ENCODE measurements around the gene P3H3. TPM values are rescaled to one million over a fixed set of nuclear protein-coding genes. Genes with fewer than 3 reads are reported as not detected.
A peak's percentile ranks its signal among the peaks of the same experiment; 100 is the strongest.

Gene P3H3
- total RNA-seq, 5 donors from 2014 or later (not counting 1 experiment from before 2014, with no cell fraction given) = 4.7 to 9.8 (median 8.0) TPM

DNA sequence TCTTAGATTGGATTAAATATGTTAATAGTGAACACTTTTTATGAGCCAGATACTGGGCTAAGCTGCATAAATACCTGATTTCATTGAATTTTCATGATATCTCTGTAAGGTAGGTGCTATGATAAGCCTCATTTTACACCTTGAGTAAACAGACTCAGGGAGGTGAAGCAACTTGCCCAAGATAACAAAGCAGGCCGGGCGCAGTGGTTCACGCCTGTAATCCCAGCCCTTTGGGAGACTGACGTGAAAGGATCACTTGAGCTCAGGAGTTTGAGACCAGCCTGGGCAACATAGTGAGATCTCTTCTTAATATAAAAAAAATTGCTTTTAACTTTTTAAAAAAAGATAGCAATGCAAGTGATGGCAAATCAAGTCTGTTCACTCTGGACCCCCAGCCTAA lies 13.9 kb downstream of the P3H3 start:
- no peak overlapping the region for H3K4me3 ChIP-seq (ENCODE audit: control insufficient read depth in 1 of 2, extremely low read depth in 1 of 2, low read length in 1 of 2)
- WGBS (ENCODE audit: insufficient coverage) = no CpG with 5 or more reads among the region's 4 CpGs
- H3K27ac ChIP-seq (ENCODE audit: low read length) = no peak overlapping the region
- Mint-ChIP-seq H3K4me1 (no peaks in the 10 kb centered on the region), H3K27ac (no peak overlapping the region), H3K4me3 (no peak overlapping the region), H3K36me3 (no peaks in the 10 kb centered on the region), H3K9me3 (no peaks in the 10 kb centered on the region), H3K27me3 (no peaks in the 10 kb centered on the region)
- peaks cover 0 to 4% of the 10 kb centered on the region in 2 experiments for H3K27me3 ChIP-seq (replicated peaks in 1 of 2; ENCODE audit: control insufficient read depth in 2 of 2, extremely low read depth in 1 of 2, insufficient read depth in 2 of 2, low read length in 1 of 2)
- no peaks in the 10 kb centered on the region for H3K36me3 ChIP-seq (ENCODE audit: control insufficient read depth in 2 of 2, extremely low read depth in 1 of 2, insufficient read depth in 1 of 2, low read length in 1 of 2)
- H3K9me3 ChIP-seq = no peaks in the 10 kb centered on the region
- ATAC-seq (replicated peaks in 1 of 4) = no peak
- DNase-seq = no peak
- CTCF ChIA-PET = interaction anchor here (0.7 to 1.0 kb wide), 2 partner anchors 89 to 239 kb away, joined by 3 read pairs; partner anchors contain the start of gene MLF2 (in 1 of the 2)
- H3K4me1 ChIP-seq (ENCODE audit: control insufficient read depth in 1 of 2, extremely low read depth in 1 of 2, insufficient read depth in 2 of 2, low read length in 2 of 2) = no peaks in the 10 kb centered on the region
- POLR2A ChIA-PET = no interaction called here

DNA sequence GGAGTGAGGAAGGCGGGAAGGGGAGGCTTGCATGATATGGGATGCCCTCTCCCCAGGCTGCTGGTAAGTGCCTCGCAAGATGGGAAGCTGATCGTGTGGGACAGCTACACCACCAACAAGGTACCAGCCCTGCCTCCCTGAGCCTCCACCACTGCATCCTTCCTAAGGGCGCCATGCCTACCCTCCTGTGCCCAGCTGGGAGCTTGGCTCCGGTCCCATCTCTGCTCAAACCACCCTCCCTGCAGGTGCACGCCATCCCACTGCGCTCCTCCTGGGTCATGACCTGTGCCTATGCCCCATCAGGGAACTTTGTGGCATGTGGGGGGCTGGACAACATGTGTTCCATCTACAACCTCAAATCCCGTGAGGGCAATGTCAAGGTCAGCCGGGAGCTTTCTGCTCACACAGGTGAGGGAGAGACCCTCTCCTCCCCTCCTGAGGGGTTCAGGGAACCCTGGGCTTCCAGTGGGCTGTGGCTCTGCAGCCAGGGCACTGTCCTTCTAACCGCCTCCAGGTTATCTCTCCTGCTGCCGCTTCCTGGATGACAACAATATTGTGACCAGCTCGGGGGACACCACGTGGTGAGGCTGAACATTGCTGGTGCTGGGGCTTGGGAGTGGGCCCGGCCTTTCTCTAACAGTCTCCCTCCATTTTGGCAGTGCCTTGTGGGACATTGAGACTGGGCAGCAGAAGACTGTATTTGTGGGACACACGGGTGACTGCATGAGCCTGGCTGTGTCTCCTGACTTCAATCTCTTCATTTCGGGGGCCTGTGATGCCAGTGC lies 15.1 kb downstream of the P3H3 start:
- no peaks in the 10 kb centered on the region for H3K27me3 Mint-ChIP-seq
- 90% methylated on average over 13 of the region's 16 CpGs for WGBS (ENCODE audit: insufficient coverage)
- no peaks in the 10 kb centered on the region for H3K9me3 Mint-ChIP-seq
- Histone ChIP-seq H3K27ac (ENCODE audit: low read length) (no peak overlapping the region), H3K4me1 (ENCODE audit: control insufficient read depth in 1 of 2, extremely low read depth in 1 of 2, insufficient read depth in 2 of 2, low read length in 2 of 2) (no peaks in the 10 kb centered on the region), H3K27me3 (replicated peaks in 1 of 2; ENCODE audit: control insufficient read depth in 2 of 2, extremely low read depth in 1 of 2, insufficient read depth in 2 of 2, low read length in 1 of 2) (peaks cover 0 to 4% of the 10 kb centered on the region in 2 experiments), H3K9me3 (no peaks in the 10 kb centered on the region), H3K36me3 (ENCODE audit: control insufficient read depth in 2 of 2, extremely low read depth in 1 of 2, insufficient read depth in 1 of 2, low read length in 1 of 2) (no peaks in the 10 kb centered on the region), H3K4me3 (ENCODE audit: control insufficient read depth in 1 of 2, extremely low read depth in 1 of 2, low read length in 1 of 2) (no peak overlapping the region)
- ChIA-PET CTCF (interaction anchor here in 1 of 2 donors (0.6 kb wide), 1 partner anchor 1395 kb away, joined by 3 read pairs; no protein-coding TSS in a partner anchor), POLR2A (interaction anchor here in 1 of 2 donors (0.6 kb wide), 2 partner anchors 10 to 228 kb away, joined by 3 read pairs; no protein-coding TSS in a partner anchor)
- no peak for DNase-seq
- H3K4me1 Mint-ChIP-seq = no peaks in the 10 kb centered on the region
- no peaks in the 10 kb centered on the region for H3K36me3 Mint-ChIP-seq
- no peak for ATAC-seq (replicated peaks in 1 of 4)
- H3K27ac Mint-ChIP-seq = no peak overlapping the region
- H3K4me3 Mint-ChIP-seq = no peak overlapping the region

DNA sequence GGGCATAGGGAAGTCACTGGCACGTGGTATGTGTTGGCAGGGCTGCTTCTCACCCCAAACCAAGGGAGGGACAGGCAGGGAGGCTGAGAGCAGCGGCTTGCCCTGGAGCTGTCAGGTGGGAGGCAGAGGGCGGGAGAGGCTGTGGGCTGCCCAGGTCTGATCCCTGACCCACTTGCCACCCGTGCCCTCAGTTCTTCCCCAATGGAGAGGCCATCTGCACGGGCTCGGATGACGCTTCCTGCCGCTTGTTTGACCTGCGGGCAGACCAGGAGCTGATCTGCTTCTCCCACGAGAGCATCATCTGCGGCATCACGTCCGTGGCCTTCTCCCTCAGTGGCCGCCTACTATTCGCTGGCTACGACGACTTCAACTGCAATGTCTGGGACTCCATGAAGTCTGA lies 17.2 kb downstream of the P3H3 start:
- H3K4me1 Mint-ChIP-seq = peaks cover 0 to 7% (median 4%) of the 10 kb centered on the region in 3 donors
- no peak overlapping the region for H3K27ac ChIP-seq (ENCODE audit: low read length)
- DNase-seq (no peak), ATAC-seq (replicated peaks in 1 of 4) (no peak)
- no peaks in the 10 kb centered on the region for H3K27me3 Mint-ChIP-seq
- ChIA-PET POLR2A (no interaction called here), CTCF (no interaction called here)
- no peaks in the 10 kb centered on the region for H3K36me3 Mint-ChIP-seq
- H3K9me3 Mint-ChIP-seq = no peaks in the 10 kb centered on the region
- no peak overlapping the region for H3K4me3 Mint-ChIP-seq
- no peak overlapping the region for H3K4me3 ChIP-seq (ENCODE audit: control insufficient read depth in 1 of 2, extremely low read depth in 1 of 2, low read length in 1 of 2)
- H3K36me3 ChIP-seq (ENCODE audit: control insufficient read depth in 2 of 2, extremely low read depth in 1 of 2, insufficient read depth in 1 of 2, low read length in 1 of 2) = no peaks in the 10 kb centered on the region
- no peaks in the 10 kb centered on the region for H3K4me1 ChIP-seq (ENCODE audit: control insufficient read depth in 1 of 2, extremely low read depth in 1 of 2, insufficient read depth in 2 of 2, low read length in 2 of 2)
- no peak overlapping the region for H3K27ac Mint-ChIP-seq
- peaks cover 0 to 4% of the 10 kb centered on the region in 2 experiments for H3K27me3 ChIP-seq (replicated peaks in 1 of 2; ENCODE audit: control insufficient read depth in 2 of 2, extremely low read depth in 1 of 2, insufficient read depth in 2 of 2, low read length in 1 of 2)
- WGBS (ENCODE audit: insufficient coverage) = 94% methylated on average over 17 of the region's 17 CpGs
- no peaks in the 10 kb centered on the region for H3K9me3 ChIP-seq

DNA sequence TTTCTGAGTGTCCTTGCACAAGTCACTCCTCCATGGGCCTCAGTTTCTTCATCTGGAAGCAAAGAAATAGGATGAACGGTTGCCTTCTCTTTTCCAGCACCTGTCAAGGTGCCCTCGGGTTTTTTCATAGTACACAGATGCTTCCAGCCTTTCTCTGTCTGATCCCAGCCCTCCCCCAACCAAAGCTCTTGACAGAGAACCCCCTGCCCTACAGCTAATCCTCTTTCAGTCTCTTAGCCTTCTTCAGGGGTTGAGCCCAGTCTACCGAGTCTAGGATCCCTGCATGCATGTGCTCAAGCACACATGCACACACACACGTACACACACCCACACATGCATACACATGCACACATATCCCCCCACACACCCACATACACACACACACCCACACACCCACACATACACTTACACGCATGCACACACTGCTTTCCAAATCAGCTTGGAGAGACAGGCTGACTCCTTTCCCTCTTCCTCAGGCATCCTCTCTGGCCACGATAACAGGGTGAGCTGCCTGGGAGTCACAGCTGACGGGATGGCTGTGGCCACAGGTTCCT lies 18.2 kb downstream of the P3H3 start:
- no peaks in the 10 kb centered on the region for H3K9me3 Mint-ChIP-seq
- POLR2A ChIA-PET = no interaction called here
- peak overlapping the region in 1 of 2 donors; percentile 6 for H3K27ac Mint-ChIP-seq
- Histone ChIP-seq H3K27ac (ENCODE audit: low read length) (no peak overlapping the region), H3K4me3 (ENCODE audit: control insufficient read depth in 1 of 2, extremely low read depth in 1 of 2, low read length in 1 of 2) (no peak overlapping the region), H3K27me3 (replicated peaks in 1 of 2; ENCODE audit: control insufficient read depth in 2 of 2, extremely low read depth in 1 of 2, insufficient read depth in 2 of 2, low read length in 1 of 2) (no peaks in the 10 kb centered on the region), H3K36me3 (ENCODE audit: control insufficient read depth in 2 of 2, extremely low read depth in 1 of 2, insufficient read depth in 1 of 2, low read length in 1 of 2) (no peaks in the 10 kb centered on the region), H3K4me1 (ENCODE audit: control insufficient read depth in 1 of 2, extremely low read depth in 1 of 2, insufficient read depth in 2 of 2, low read length in 2 of 2) (peaks cover 4 to 8% of the 10 kb centered on the region in 2 experiments), H3K9me3 (no peaks in the 10 kb centered on the region)
- ATAC-seq (replicated peaks in 1 of 4) = no peak
- peaks cover 3 to 13% (median 8%) of the 10 kb centered on the region in 3 donors for H3K4me1 Mint-ChIP-seq
- CTCF ChIA-PET = no interaction called here
- no peak for DNase-seq
- H3K27me3 Mint-ChIP-seq = no peaks in the 10 kb centered on the region
- WGBS (ENCODE audit: insufficient coverage) = 92% methylated on average over 5 of the region's 7 CpGs
- no peak overlapping the region for H3K4me3 Mint-ChIP-seq
- no peaks in the 10 kb centered on the region for H3K36me3 Mint-ChIP-seq

DNA sequence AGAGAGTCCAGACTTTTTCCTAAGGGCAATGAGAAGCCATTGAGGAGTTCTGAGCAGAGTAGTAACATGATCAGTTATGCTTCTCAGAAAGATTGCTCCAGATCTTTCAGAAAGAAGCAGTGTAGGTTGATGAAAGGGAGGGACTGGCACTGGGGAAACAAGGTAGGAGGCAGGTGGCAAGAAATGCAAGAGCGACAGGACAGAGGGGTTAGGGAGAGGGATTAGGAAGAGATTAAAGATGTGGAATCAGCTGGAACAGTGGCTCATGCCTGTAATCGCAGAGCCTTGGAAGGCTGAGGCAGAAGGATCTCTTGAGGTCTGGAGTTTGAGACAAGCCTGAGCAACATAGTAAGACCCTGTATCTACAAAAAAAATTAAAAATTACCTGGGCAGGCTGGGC lies 19.5 kb downstream of the P3H3 start:
- Histone ChIP-seq H3K36me3 (ENCODE audit: control insufficient read depth in 2 of 2, extremely low read depth in 1 of 2, insufficient read depth in 1 of 2, low read length in 1 of 2) (no peaks in the 10 kb centered on the region), H3K9me3 (no peaks in the 10 kb centered on the region), H3K27me3 (replicated peaks in 1 of 2; ENCODE audit: control insufficient read depth in 2 of 2, extremely low read depth in 1 of 2, insufficient read depth in 2 of 2, low read length in 1 of 2) (no peaks in the 10 kb centered on the region), H3K4me3 (ENCODE audit: control insufficient read depth in 1 of 2, extremely low read depth in 1 of 2, low read length in 1 of 2) (no peak overlapping the region), H3K4me1 (ENCODE audit: control insufficient read depth in 1 of 2, extremely low read depth in 1 of 2, insufficient read depth in 2 of 2, low read length in 2 of 2) (peaks cover 6 to 15% of the 10 kb centered on the region in 2 experiments), H3K27ac (ENCODE audit: low read length) (no peak overlapping the region)
- ChIA-PET POLR2A (interaction anchor here in 1 of 2 donors (1.2 kb wide), 1 partner anchor 294 kb away, joined by 3 read pairs; no protein-coding TSS in a partner anchor), CTCF (interaction anchor here in 1 of 2 donors (0.5 kb wide), 1 partner anchor 542 kb away, joined by 3 read pairs; no protein-coding TSS in a partner anchor)
- Mint-ChIP-seq H3K9me3 (no peaks in the 10 kb centered on the region), H3K27ac (no peak overlapping the region), H3K27me3 (no peaks in the 10 kb centered on the region), H3K4me1 (peaks cover 5 to 17% (median 10%) of the 10 kb centered on the region in 3 donors), H3K4me3 (no peak overlapping the region), H3K36me3 (no peaks in the 10 kb centered on the region)
- DNase-seq (no peak), ATAC-seq (replicated peaks in 1 of 4) (no peak)
- WGBS (ENCODE audit: insufficient coverage) = 89% methylated on average over 1 of the region's 2 CpGs

DNA sequence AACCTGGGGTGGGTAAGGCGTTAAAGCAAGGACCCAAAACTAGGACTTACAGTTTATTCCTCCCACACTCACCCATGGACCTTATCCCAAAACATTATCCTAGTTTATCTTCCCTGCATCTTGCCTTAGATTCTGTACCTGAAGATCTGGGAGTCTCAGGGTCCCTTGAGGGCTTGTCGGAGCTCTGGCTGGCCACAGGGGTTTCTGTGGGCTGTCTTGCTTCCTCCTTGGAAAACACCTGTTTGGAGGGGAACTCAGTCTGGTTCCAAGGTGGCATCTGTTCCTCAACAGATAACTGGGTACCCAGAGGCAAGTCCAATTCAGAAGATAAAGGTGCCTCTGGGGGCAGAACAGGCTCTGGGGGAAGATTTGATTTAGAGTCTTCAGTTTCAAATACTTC lies 21.2 kb downstream of the P3H3 start:
- no CpG with 5 or more reads among the region's 2 CpGs for WGBS (ENCODE audit: insufficient coverage)
- CTCF ChIA-PET = no interaction called here
- no peak overlapping the region for H3K27ac Mint-ChIP-seq

More for the DNA sequence above, 21.2 kb downstream of the P3H3 start:
- POLR2A ChIA-PET = no interaction called here
- Histone ChIP-seq H3K4me1 (ENCODE audit: control insufficient read depth in 1 of 2, extremely low read depth in 1 of 2, insufficient read depth in 2 of 2, low read length in 2 of 2) (peaks cover 20 to 33% of the 10 kb centered on the region in 2 experiments), H3K27me3 (replicated peaks in 1 of 2; ENCODE audit: control insufficient read depth in 2 of 2, extremely low read depth in 1 of 2, insufficient read depth in 2 of 2, low read length in 1 of 2) (no peaks in the 10 kb centered on the region), H3K4me3 (ENCODE audit: control insufficient read depth in 1 of 2, extremely low read depth in 1 of 2, low read length in 1 of 2) (no peak overlapping the region), H3K36me3 (ENCODE audit: control insufficient read depth in 2 of 2, extremely low read depth in 1 of 2, insufficient read depth in 1 of 2, low read length in 1 of 2) (no peaks in the 10 kb centered on the region), H3K27ac (ENCODE audit: low read length) (no peak overlapping the region), H3K9me3 (no peaks in the 10 kb centered on the region)
- no peaks in the 10 kb centered on the region for H3K9me3 Mint-ChIP-seq
- H3K27me3 Mint-ChIP-seq = no peaks in the 10 kb centered on the region
- no peak for ATAC-seq (replicated peaks in 1 of 4)
- H3K36me3 Mint-ChIP-seq = no peaks in the 10 kb centered on the region
- H3K4me1 Mint-ChIP-seq = peaks cover 19 to 33% (median 26%) of the 10 kb centered on the region in 3 donors
- no peak overlapping the region for H3K4me3 Mint-ChIP-seq
- no peak for DNase-seq
